Epithelial cell of esophagus (primary cell): ENCODE results near the gene FGF12.
A peak's percentile ranks its signal among the peaks of the same experiment; 100 is the strongest.

ENCODE experiments used
- DNase-seq: peaks from one replicate; pipeline ENCODE4 v3.0.0; 2010; ENCODE audit warnings: low read depth
- H3K4me3 ChIP-seq: 2 replicates; pipeline ENCODE4 v1.5.1; 2011; ENCODE audit warnings: mild to moderate bottlenecking, low read length, control low read depth
- CTCF ChIP-seq: IDR thresholded peaks from 2 replicates; pipeline ENCODE4 v1.5.1; 2011; ENCODE audit warnings: low read depth, mild to moderate bottlenecking, low read length, control low read depth, inconsistent platforms; ENCODE audit not compliant: insufficient read depth; ENCODE audit errors: missing control alignments

Gene FGF12

DNA sequence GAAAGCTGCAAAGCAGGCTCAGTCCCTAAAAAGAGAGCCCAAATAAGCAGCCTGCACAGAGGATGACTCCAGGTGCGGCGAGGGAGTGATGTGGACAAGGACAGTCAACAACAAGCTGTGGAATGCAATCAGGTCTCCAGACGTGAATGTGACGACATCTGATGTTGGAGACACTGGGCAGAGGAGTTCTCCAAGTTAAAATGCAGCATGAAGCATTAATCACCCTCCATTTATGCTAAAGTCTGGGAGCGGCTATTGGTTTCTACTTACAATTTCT is 316.7 kb downstream of the FGF12 start:
- H3K4me3 ChIP-seq: no peak overlapping the region
- DNase-seq: peak; percentile 2
- no peak for TF ChIP-seq CTCF

DNA sequence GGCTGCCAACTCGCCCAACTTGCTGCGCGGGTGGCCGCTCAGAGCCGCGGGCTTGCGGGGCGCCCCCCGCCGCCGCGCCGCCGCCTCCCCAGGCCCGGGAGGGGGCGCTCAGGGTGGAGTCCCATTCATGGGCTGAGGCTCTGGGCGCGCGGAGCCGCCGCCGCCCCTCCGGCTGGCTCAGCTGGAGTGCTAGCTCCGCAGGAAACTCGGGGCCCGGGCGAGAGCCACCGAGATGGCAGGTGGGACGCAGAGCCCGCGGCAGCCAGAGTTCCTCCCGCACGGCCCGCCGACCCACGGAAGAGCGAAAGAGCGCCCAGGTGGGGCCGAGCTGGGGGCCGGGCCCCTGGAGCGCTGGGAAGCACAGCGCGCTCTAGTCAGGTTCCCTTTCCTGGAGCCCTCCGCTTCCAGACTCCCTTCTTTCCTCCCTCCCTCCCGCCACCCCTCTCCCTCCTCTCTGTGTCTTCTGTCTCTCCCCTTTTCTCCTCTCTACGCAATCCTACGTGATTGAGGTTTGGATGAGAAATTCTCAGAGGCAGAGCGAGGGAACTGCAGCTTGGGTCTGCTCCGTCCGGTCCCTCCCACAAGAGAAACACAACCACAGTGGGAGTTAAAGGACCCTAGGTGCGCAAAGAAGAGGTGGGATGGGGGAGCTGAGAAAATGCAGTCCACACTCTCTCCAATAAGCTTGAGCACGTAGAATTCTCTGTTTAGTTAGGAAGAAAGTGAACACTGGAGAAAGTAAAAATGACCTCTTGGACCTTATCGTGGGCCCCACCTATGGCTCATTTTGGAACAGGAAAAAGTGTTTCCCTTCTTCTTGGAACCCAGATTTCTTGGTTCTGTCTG is 317.3 kb downstream of the FGF12 start:
- TF ChIP-seq CTCF: peak; percentile 18
- peak; percentile 12 for DNase-seq
- no peak overlapping the region for H3K4me3 ChIP-seq

DNA sequence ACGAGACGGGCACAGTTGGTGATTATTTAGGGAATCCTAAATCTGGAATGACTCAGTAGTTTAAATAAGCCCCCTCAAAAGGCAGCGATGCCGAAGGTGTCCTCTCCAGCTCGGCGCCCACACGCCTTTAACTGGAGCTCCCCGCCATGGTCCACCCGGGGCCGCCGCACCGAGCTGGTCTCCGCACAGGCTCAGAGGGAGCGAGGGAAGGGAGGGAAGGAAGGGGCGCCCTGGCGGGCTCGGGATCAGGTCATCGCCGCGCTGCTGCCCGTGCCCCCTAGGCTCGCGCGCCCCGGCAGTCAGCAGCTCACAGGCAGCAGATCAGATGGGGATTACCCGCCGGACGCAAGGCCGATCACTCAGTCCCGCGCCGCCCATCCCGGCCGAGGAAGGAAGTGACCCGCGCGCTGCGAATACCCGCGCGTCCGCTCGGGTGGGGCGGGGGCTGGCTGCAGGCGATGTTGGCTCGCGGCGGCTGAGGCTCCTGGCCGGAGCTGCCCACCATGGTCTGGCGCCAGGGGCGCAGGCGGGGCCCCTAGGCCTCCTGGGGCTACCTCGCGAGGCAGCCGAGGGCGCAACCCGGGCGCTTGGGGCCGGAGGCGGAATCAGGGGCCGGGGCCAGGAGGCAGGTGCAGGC is 318.0 kb downstream of the FGF12 start:
- peak overlapping the region; percentile 22 for H3K4me3 ChIP-seq
- no peak for TF ChIP-seq CTCF
- DNase-seq: peak; percentile 37

GRCh38 chr3:192408647-192409200 is 318.6 kb downstream of the FGF12 start:
- no peak for DNase-seq
- H3K4me3 ChIP-seq: peak overlapping the region; percentile 22
- TF ChIP-seq CTCF: no peak

GRCh38 chr3:192408007-192408646 is 319.2 kb downstream of the FGF12 start:
- no peak overlapping the region for H3K4me3 ChIP-seq
- peak; percentile 20 for DNase-seq
- TF ChIP-seq CTCF: no peak

- H3K4me3 ChIP-seq: no peak overlapping the region
- TF ChIP-seq CTCF: no peak
- DNase-seq: no peak
Measured at GRCh38 chr3:192399767-192400166, 327.6 kb downstream of the FGF12 start.
